Measurements from ENCODE around the gene AKAP6.
A peak's percentile ranks its signal among the peaks of the same experiment; 100 is the strongest.

The AKAP6 gene

DNA sequence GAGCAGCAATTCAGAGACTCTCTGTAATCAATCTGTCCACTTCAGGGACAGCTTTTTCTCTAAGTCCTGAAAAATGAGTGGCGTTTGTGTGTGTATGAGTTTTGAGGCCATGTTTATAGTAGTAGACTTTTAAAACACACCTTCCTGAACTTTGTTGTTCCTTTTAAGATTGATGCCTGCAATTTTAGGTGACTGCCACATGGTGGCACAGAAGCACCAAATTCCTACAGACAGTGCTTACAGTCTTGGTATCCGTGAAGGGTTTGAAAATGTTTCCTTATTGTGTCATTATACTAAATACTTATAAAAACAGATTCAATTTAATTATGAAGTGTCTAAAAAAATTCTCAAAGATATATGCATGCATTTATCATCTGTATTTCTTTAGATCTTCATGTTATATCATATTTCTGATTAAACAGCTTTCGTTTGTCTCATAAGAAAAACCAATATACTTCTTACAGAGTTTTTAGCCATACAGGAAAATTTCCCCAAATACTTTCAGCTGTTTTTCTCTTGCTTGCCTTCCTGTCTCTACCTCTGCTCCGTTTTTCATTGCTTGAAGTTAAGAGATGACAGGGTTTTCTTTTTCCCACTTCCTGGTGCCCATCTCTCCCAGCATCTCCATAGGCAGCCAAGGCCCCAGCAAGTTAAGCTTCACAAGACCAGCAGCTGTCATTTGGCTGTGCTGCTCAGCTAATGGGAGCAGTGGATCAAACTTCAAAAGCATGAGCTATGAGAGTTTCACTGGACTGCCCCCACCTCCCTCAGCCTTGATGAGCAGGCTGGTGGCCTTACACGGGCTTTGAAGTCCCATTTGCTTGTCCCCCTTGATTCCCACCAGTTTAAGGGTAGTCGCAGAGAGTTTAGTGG lies 259.6 kb downstream of the AKAP6 start:
- DNase-seq: no peak

DNA sequence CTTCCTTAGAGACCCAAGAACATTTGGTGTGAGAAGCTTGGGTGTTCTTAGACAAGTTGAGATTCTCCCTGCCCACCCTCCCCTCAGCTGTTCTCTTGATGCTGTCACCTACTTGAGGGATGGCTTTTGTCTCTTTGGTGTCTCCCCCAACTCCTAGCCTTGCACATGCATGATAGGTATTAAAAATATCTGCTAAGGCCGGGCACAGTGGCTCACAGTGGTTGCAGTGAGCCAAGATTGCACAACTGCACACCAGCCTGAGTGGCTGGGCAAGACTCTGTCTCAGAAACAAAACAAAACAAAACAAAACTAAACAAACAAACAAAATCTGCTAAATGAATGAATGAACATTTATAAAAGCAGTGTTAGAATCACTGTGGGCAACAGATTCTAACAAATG lies 261.1 kb downstream of the AKAP6 start:
- no peak for DNase-seq

DNA sequence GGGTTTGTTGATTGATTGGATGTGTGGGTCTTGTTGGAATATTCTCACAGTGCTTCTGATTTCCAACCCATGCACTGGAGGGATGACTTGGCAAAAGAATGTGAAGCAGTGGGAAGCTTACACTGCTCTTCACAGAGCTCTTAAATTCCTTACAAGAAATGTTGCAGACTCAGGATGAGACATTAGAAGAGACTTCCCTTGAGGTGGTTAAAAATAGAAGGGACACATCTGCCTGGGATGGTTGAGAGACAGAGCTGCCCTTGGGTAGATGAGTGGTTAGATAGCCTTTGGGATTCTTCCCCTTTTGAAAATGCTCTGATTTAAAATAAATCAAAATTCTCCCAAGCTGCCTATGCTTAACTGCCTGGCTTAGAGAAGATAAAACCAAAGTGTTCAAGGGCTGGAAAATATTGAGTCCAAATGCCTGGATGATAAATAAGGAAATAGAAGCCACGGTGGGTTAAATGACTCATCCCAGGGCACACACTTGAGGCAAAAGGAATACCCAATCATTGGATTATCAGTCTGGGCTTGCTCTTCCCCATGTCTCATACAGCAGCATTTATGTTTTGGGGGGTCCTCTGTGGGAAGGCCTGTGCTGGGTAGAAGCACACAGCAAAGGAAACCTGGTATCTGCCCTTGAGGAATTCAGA lies 264.3 kb downstream of the AKAP6 start:
- no peak for DNase-seq

DNA sequence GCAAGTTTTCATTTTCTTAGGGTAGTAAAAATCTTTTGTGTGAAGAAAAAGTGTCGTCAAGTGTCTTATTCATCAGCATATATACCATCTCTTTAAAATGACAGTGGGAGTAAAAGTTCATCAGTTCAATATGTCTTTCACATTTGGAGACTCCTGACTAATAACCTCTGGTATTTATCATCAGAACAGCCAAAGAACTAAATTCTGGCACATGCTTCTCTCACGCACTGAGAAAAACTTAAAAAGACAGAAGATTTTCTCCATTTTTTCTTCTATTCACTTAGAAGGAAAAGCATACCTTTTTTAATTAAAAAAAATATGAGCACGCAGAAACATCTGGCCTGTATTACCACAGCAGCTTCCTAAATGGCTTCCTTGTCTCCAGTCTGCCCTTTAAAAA lies 265.7 kb downstream of the AKAP6 start:
- no peak for DNase-seq

DNA sequence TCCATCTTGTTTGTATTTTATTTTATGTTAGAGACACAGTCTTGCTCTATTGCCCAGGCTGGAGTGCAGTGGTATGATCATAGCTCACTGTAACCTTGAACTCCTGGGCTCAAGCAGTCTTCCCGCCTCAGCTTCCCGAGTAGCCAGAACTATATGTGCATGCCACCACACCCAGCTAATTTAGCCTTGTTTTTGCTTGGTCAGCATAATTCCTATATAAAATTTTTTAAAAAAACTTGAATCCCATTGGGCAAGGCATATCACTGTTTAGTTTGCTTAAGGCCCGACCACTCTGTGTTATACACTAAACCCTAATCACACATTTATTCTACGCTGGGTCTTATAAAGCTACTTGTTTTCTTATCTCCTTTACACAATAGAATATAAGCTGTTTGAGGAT lies 266.4 kb downstream of the AKAP6 start:
- no peak for DNase-seq

DNA sequence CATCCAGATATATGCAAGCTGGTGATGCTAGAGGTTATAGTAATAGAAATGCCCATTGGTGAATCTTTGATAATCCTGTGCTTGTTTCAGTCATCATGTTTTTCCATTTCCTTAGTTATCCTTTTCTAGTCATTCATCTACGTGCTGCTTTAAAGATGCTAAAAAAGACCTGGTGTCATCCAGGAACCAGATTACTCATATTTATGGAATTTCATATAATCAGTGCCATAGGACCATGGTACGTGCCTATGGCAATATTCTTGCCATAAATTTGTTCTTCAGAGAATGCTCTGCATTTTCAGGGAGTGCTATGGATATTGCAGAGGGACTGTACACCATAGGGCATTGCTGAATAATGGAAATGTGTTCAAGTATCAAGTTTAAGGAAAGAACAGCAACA lies 267.3 kb downstream of the AKAP6 start:
- no peak for DNase-seq

DNA sequence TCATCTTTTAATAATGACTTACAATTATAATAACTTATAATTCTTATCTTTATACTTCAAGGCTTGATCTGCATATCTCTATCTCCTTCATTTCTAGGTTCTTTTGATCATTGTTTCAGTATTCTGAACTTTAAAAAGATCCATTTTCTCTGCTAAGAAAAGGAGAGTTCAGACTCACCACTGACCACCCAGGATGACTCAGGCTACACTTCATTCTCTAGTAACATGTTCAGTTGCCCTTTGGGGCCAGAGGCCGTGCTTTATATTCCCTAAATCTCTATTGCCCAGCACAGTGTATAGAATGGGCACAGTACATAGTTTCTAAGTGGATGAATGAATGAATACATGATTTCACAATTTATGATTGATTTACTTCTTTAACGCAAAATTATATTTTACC lies 268.7 kb downstream of the AKAP6 start:
- no peak for DNase-seq

DNA sequence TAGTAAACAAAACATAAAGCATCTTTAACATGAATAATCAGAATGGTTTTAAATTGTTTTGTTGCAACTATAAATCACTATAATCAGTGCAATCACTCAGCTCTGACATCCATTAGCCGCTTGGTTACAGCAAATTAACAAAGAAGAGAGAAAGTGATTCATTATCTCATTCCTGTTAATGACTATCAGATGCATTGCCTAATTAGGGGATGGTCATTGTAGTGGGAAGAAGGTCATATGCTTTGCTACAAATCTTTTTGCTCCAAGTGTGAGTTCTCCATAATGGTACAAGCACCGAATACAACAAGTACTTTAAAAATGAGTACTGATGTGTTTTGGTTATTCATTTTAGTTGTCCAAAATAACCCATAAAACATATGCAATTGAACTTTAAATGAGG lies 272.0 kb downstream of the AKAP6 start:
- peak; percentile 30 for DNase-seq

DNA sequence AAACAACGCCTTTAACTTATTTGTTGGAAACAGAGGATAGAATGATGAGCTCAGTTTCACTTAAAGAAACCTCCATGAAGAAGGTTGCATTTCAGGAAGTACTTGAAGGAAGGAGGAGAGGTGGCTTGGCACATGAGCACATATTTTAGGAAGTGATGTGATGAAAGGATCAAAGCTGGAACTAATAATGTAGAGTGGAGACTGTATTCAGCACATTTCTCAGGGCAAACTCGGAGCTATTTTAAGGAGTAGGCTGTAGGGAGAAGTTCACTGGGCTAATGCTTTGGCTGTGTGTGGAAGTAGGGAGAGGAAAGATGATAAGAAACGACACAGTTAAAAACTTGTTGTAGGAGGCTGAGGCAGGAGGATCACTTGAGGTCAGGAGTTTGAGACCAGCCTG lies 272.8 kb downstream of the AKAP6 start:
- no peak for DNase-seq

DNA sequence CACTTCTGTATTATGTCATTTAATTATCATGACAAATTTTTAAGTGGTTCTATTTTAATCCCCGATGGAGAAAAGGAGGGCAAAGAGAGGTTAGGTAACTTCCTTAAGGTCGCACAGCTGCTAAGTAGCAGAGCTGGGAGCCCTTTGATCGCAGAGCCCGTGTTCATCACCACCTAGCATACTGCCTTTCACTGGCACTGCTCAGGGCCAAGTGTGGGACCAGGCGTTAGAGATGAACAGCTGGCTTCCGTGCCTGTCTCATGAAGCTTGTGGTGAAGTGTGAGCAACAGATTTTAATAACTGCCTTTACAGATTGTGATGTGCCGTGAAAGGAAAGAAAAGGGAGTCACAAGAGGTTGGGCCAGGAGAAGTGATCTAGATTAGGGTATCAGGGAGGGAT lies 273.6 kb downstream of the AKAP6 start:
- DNase-seq: no peak

DNA sequence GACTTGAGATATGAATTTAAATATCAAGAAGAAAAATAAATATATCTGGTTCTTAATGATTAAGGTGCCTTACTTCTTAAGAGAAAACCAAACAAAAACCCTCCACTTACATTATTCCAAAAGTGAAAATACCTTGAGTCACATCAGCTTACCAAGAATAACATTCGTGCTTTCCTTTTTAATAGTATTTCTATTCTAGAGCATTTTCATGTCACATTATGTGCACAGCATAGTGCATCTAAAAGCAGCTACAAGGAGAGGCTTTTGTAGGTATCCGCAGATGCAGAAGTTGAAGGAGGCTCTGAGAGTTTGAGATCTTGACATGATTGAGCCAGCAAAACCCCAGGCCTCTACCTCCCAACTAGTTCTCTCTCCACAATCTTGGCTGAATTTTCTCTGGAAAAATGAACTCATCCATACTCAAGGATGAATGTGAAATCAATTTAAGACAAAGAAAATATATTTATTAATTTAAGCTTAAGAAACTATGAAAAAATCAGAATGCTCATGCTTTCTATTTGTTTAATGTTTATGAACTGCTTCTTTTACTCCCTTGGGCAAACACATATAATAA lies 275.0 kb downstream of the AKAP6 start:
- DNase-seq: no peak

DNA sequence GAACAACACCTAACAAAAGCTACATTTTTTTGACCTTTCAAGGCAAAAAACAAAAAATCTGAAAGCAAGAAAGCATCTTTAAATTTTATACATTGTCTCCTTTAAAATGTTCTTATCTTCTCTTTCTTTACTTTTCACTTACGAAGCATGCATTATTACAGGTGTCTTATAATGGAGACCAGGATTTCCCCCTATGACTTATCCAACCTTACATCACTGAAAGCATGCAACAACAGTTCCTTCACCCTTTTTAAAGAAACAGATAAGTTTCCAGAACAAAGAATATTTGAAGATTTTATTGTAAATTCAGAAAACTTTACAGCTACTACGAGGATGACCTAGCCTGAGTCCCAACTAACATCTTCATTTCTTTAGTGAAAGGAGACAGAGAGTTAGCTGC lies 277.2 kb downstream of the AKAP6 start:
- no peak for DNase-seq

DNA sequence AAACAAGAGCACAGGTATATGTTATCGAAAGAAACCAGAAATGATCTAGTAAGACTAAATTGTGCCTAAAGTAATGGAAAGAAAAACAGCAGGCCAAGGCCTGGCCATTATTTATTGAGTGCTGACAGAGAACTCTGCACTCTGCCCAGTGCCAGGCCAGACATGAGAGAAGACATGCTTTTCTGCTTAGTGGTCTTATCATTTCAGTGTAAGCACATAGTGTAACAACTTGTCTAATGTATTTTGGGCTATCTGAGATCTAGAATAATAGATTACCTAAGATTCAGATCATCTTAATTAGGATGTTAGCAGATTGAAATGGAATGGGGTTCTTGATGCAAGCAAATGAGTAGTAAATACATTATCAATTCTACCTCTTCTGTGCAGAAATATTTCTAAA lies 278.3 kb downstream of the AKAP6 start:
- DNase-seq: no peak

DNA sequence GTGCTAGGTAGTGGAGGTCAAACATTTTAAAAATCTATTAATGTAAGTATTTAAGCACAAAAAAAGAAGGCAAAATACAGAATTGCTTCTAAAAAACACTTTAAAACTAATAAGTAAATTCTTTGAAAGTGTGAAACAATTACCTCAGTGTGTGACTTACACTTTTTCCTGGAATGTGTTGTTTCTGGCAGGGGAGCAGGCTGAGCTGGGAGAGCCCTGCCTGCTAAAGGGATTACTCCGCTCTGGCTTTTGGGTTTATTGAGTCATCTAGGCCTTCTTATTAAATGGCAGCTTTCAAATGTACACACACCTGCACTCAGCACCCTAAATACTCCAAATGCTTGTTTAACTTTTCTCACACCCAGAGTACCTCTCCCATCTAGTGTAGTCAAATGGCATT lies 279.8 kb downstream of the AKAP6 start:
- no peak for DNase-seq

DNA sequence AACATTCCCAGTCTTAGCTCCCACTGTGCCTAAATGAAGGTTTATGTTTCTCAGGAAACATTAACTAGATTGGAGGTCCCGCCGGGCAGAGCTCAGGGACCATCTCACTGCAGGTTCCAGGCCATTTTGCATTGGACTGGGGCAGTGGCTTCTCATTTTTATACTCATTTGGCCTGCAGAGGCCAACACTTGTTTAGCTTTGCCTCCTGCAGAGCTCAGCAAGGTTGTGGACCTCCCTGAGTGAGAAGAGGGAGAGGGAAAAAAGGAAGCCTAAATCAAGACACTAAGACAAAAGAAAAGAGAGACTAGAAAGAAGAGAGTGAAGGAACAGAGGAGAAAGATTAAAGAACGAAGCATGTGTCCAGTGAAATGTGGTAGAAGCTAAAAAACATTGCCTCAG lies 280.3 kb downstream of the AKAP6 start:
- no peak for DNase-seq

DNA sequence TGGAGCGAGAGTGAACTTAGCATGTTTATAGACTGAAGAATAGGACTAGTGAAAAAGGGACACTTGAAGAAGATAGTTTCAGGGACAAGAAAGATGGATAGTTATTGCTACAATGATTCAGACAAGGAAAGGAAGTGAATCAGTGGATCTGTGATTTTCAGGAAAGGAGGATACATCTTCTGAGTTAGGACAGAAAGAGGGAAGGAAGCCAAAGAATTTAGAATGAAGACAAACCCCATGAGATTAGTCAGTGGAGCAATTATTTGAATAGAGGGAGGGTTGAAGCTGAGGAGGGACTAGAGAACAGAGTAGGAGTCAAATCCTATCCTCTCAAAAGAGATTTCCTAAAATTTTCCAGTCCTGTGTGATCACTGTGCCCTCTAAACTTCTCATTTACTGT lies 282.7 kb downstream of the AKAP6 start:
- DNase-seq: no peak

DNA sequence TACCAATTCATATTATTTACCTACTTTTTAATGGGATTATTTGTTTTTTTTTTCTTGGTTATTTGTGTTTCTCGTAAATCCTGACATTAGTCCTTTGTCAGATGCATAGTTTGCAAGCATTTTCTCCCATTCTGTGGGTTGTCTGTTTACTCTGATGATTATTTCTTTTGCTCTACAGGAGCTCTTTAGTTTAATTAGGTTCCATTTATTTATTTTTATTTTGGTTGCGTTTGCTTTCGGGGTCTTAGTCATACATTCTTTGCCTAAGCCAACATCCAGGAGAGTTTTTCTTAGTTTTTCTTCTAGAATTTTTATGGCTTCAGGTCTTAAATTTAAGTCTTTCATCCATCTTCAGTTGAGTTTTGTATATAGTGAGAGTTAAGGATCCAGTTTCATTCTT lies 289.9 kb downstream of the AKAP6 start:
- no peak for DNase-seq

DNA sequence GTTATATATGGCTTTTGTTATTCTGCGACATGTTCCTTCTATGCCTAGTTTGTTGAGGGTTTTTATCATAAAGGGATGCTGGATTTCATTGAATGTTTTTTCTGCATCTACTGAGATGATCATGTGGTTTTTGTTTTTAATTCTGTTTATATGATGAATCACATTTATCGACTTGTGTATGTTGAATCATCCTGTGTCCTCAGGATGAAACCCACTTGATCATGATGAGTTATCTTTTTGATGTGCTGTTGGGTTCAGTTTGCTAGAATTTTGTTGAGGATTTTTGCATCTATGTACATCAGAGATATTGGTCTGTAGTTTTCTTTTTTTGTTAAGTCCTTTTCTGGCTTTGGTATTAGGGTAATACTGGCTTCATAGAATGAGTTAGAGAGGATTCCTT lies 291.2 kb downstream of the AKAP6 start:
- DNase-seq: no peak

DNA sequence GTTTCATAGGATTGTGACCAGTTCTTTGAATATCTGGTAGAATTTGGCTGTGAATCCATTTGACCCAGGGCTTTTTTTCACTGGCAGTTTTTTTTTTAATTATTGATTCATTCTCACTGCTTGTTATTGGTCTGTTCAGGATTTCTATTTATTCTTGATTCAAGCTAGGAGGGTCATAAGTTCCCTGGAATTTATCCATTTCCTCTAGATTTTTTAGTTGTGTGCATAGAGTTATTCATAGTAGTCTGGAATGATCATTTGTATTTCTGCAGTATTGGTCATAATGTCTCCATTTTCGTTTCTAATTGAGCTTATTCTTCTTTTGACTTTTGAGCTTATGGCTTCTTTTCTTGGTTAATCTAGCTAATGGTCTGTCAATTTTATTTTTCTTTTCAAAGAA lies 291.6 kb downstream of the AKAP6 start:
- DNase-seq: no peak

DNA sequence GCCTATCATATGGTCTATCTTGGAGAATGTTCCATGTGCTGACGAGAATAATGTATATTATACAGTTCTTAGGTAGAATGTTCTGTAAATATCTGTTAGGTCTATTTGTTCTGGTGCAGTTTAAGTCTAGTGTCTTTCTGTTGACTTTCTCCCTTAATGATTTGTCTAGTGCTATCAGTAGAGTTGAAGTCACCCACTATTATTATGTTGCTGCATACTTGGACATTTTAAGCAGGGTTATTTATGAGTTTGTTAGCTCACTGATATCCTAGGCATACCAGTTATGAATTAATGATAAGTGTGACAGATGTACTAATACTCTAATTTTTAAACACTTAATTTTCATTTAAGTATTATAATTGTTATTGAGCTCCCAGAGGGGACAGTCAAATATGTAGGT lies 292.5 kb downstream of the AKAP6 start:
- no peak for DNase-seq

DNA sequence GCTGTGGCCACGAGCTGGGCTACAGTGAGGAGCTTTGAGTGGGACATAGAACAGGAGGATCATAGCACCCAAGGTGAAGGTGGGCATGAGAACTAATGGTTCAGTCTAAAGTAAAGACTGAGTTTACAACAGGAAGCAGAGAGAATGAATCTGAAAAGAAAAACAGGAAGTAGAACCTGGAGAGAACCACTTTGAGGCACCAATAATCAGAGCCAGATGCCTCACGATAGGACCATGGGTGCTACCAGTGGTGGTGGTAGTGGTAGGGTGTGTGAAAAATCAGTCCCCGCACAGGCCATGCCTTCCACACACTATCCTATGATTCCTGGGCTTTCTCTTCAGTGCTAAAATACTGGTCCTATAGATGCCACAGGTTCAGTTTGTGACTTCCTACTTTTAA lies 293.6 kb downstream of the AKAP6 start:
- DNase-seq: no peak

DNA sequence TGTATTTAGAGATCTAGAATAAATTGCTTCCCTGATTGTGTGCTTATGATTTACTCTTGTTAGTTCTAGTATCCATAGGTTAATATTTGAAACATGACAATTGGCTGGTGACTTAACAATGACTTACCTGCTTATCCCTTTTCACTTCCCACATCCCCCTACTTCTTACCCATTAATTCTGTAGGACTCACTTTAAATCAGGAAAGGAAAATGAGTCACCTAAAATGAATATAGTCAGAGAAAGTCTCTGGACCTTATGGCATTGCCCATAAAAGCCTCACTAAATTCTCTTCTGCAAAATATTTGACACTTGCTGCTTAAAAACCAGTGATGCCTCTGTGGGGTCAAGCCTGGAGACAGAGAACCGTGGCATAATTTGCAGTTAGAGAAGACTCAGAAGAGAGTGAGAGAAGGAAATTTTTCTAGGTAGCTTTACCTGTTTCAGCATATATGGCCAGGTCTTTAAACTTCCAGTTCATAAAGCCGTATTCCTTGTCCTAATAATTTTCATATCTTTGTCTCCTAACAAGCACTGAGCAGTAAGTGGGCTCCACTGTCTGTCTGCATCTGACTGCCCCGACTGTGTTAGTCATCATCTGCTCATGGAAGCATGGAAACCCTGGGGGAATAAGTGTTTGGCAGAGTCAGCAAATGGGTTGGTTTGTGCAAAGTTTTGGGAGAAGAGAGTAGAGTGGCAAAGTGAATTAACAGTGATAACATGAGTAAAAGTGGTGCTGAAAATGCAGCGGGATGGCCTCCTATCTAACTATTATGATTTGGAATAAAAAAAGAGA lies 294.4 kb downstream of the AKAP6 start:
- DNase-seq: no peak

DNA sequence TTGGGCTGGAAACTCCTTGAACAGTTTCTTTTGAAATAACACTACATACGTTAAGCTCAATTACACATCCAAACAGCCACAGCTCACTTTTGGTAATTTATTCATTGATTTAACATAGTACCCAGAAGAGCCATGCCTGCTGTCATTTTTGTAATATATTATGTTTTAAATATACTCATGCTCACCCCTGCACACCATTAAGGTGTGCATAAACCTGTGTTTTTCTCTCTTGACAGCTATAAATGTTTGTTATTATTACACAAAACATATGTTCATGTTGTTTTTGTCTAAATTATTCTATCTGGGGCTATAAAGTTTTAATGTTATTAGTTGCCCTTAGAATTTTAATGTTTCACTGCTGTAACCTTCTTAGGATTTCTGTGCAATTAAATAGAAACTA lies 296.1 kb downstream of the AKAP6 start:
- DNase-seq: no peak

Data from NCI-H748 treated with DMSO at 0.1 percent for 48 hours (cell line).